Uterus (tissue), 2 donors: Measurements from ENCODE around the gene ZNF814.

Experiments used
- POLR2A ChIP-seq, 2 donors: fragments of 450-650 bp; IDR thresholded peaks; one replicate each; pipeline ENCODE4 v1.6.1; 2016; ENCODE audit warnings: antibody characterized with exemption in 2 of 2, mild to moderate bottlenecking in 1 of 2, moderate library complexity in 1 of 2
- TF ChIP-seq, protein P1 (sequence below), 4 experiments: fragments of 200-600 bp in 2 of 4; fragments of 450-650 bp in 2 of 4; sonication (generic) in 2 of 4; IDR thresholded peaks; one replicate each; pipeline ENCODE4 v1.5.1; 2016 to 2019; ENCODE audit warnings: antibody characterized with exemption in 4 of 4, mild to moderate bottlenecking in 2 of 4, moderate library complexity in 1 of 4

DNA sequence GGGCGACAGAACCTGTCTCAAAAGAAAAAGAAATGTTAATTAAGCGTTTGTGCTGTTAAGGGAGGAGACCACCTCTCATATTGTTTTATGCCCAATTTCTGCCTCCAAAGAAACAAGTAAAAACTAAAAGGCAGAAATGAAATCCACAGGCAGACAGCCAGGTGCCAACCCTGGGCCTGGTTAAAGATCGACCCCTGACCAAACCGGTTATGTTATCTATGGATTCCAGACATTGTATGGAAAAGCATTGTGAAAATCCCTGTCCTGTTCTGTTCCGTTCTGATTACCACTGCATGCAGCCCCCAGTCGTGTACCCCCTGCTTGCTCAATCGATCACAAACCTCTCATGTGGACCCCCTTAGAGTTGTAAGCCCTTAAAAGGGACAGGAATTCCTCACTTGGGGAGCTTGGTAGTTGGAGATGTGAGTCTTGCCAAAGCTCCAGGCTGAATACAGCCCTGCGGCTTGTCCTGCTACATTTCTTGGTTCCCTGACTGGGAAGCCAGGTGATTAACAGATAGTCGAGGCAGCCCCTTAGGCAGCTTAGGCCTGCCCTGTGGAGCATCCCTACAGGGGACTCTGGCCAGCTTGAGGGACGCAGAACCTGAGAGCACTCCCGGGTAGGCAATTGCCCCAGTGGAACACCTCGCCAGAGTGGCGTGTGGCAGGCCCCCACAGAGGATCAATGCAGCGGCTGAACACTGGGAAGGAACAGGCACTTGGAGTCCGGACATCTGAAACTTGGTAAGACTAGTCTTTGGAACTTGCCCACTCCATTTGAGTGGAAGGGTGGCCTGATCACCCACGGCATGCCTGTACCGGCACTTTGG is 73.4 kb downstream of the ZNF814 start:
- TF ChIP-seq POLR2A (IDR thresholded peaks at IDR 0.05), result no peak
- TF ChIP-seq, protein P1, sequence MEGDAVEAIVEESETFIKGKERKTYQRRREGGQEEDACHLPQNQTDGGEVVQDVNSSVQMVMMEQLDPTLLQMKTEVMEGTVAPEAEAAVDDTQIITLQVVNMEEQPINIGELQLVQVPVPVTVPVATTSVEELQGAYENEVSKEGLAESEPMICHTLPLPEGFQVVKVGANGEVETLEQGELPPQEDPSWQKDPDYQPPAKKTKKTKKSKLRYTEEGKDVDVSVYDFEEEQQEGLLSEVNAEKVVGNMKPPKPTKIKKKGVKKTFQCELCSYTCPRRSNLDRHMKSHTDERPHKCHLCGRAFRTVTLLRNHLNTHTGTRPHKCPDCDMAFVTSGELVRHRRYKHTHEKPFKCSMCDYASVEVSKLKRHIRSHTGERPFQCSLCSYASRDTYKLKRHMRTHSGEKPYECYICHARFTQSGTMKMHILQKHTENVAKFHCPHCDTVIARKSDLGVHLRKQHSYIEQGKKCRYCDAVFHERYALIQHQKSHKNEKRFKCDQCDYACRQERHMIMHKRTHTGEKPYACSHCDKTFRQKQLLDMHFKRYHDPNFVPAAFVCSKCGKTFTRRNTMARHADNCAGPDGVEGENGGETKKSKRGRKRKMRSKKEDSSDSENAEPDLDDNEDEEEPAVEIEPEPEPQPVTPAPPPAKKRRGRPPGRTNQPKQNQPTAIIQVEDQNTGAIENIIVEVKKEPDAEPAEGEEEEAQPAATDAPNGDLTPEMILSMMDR (IDR thresholded peaks at IDR 0.05), result no peak
